Panc1 (cell line): ENCODE data around the gene FBXO7. TPM values are rescaled to one million over a fixed set of nuclear protein-coding genes. Genes with fewer than 3 reads are reported as not detected.

Source experiments
- ATAC-seq: fragments of 200-7000 bp; cut with Tn5 transposase; 2 replicates; pipeline ENCODE4 v1.9.1; 2020; ENCODE audit warnings: mild to moderate bottlenecking, moderate library complexity
- BruUV-seq: library from RNA; stranded (reverse); fragments of 400-500 nt; replicated peaks from 2 replicates; lab custom pipeline; 2021; lab: Mats Ljungman, UMichigan
- CTCF ChIA-PET: fragments of 300-600 bp; sonication (Branson Sonifier 250); formaldehyde crosslinking; loops from one replicate; lab custom pipeline; 2022; ENCODE audit warnings: antibody characterized with exemption; lab: Charles Lee
- POLR2A ChIA-PET: fragments of 300-600 bp; sonication (Branson Sonifier 250); formaldehyde crosslinking; loops from one replicate; lab custom pipeline; 2022; ENCODE audit warnings: antibody characterized with exemption; lab: Charles Lee
- DNase-seq: peaks from one replicate; pipeline ENCODE4 v3.0.0-alpha.2; 2010; ENCODE audit warnings: low read depth, low spot score
- H3K27ac ChIP-seq: 2 replicates; pipeline ENCODE4 v1.5.1; 2011; ENCODE audit warnings: mild to moderate bottlenecking, low read length, inconsistent platforms
- H3K27me3 ChIP-seq: fragments of 200-500 bp; sonication (Bioruptor generic); 2 replicates; pipeline ENCODE4 v1.6.0; 2014; ENCODE audit warnings: low read length, inconsistent platforms; ENCODE audit not compliant: control insufficient read depth, insufficient read depth
- H3K36me3 ChIP-seq: fragments of 200-500 bp; sonication (Bioruptor generic); 2 replicates; pipeline ENCODE4 v1.5.1; 2014; ENCODE audit warnings: inconsistent platforms, mild to moderate bottlenecking, low read length, moderate library complexity; ENCODE audit not compliant: control insufficient read depth, insufficient read depth
- H3K4me1 ChIP-seq: 2 replicates; pipeline ENCODE4 v1.5.1; 2011; ENCODE audit warnings: inconsistent platforms, mild to moderate bottlenecking, low read length, moderate library complexity; ENCODE audit not compliant: control insufficient read depth, insufficient read depth
- H3K4me3 ChIP-seq, 2 experiments: 2 replicates each; pipeline ENCODE4 v1.5.1; 2011 to 2012; ENCODE audit warnings: low read depth in 2 of 2, low read length in 2 of 2, mild to moderate bottlenecking in 2 of 2, inconsistent platforms in 1 of 2, moderate library complexity in 1 of 2
- H3K9me3 ChIP-seq: fragments of 200-500 bp; sonication (Bioruptor generic); 2 replicates; pipeline ENCODE4 v1.5.1; 2014; ENCODE audit warnings: low read depth, mild to moderate bottlenecking, inconsistent platforms, low read length, moderate library complexity; ENCODE audit not compliant: control insufficient read depth, insufficient read depth
- POLR2AphosphoS5 ChIP-seq: IDR thresholded peaks from 2 replicates; pipeline ENCODE4 v1.6.1; 2012; ENCODE audit warnings: mild to moderate bottlenecking, low read depth, low read length, moderate library complexity
- SIN3A ChIP-seq: IDR thresholded peaks from 2 replicates; pipeline ENCODE4 v1.6.1; 2012; ENCODE audit warnings: low read depth, mild to moderate bottlenecking, low read length, moderate library complexity, borderline replicate concordance; ENCODE audit not compliant: insufficient read depth
- TCF7L2 ChIP-seq: IDR thresholded peaks from 2 replicates; pipeline ENCODE4 v1.6.1; 2011; ENCODE audit warnings: mild to moderate bottlenecking, low read depth, low read length, inconsistent platforms
- in situ Hi-C: cut with HindIII; loops from 2 replicates; pipeline ENCODE4 v1.10.0; 2016; ENCODE audit warnings: low sequenced_read_pairs, low pct_unique_long_range_greater_than_20kb
- intact Hi-C: fragments of 100-400 bp; cut with micrococcal nuclease; formaldehyde crosslinking; loops from one replicate; pipeline ENCODE4 v1.10.0; 2022; ENCODE audit not compliant: unreplicated experiment
- total RNA-seq: library from RNA; stranded (reverse); gene quantifications from one replicate; pipeline ENCODE4 v1.2.1, GENCODE V29; 2021; ENCODE audit not compliant: unreplicated experiment
- TF ChIP-seq, protein P1 (sequence below), 2 experiments: IDR thresholded peaks; 2 replicates each; pipeline ENCODE4 v1.6.1; 2011 to 2012; ENCODE audit warnings: low read depth in 2 of 2, control low read depth in 1 of 2, low read length in 1 of 2, mild to moderate bottlenecking in 1 of 2, moderate library complexity in 1 of 2; ENCODE audit not compliant: insufficient read depth in 1 of 2
- TF ChIP-seq, protein P2 (sequence below): fragments of 450-650 bp; IDR thresholded peaks from 2 replicates; pipeline ENCODE4 v1.5.1; 2017; ENCODE audit warnings: mild to moderate bottlenecking

FBXO7 gene
- total RNA-seq, 1 experiment from 2014 or later, result 67.8 TPM

DNA sequence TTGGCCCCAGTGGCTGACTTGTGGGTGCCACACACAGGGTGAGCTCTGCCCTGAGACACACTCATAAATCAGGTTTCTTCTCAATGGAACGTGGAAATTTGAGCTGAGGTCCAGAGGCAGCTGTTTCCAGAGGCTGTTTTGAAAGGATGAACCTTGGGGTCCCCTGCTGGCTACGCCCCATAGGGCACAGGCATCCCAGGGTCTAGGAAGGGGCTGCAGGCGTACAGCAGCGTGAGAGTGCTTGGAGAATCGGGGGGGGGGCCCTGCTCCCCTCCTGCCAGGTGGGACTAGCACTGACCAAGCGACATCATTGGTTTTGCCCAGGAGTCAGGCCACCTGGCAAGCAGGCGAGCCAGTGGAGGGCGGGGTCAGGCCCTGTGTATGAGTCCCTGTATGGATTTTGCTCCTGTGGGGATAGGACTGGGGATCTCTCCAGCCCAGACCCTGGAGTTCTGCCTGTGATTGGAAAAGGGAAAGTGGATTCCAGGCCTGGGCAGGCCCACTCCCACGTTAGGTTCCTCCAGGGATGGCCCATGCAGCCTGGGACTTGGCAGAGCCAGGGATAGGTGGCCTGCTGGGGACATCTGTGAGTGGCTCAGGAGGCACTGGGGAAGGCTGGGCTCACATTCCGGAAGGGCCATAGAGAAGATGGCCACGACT lies 61.0 kb downstream of the FBXO7 start:
- ChIA-PET CTCF (no interaction called here), POLR2A (no interaction called here)
- DNase-seq (no peak), ATAC-seq (no peak)
- H3K9me3 ChIP-seq, result no peaks in the 10 kb centered on the region
- H3K27me3 ChIP-seq, result no peaks in the 10 kb centered on the region; the same call in 1 of the 2 replicates
- BruUV-seq, result no TSS peak
- intact Hi-C loops, result no loop called here
- no peak overlapping the region for H3K4me3 ChIP-seq
- in situ Hi-C loops, result no loop called here
- H3K4me1 ChIP-seq, result no peaks in the 10 kb centered on the region
- no peaks in the 10 kb centered on the region for H3K36me3 ChIP-seq
- TF ChIP-seq POLR2AphosphoS5, result no peak
- H3K27ac ChIP-seq, result no peak overlapping the region

DNA sequence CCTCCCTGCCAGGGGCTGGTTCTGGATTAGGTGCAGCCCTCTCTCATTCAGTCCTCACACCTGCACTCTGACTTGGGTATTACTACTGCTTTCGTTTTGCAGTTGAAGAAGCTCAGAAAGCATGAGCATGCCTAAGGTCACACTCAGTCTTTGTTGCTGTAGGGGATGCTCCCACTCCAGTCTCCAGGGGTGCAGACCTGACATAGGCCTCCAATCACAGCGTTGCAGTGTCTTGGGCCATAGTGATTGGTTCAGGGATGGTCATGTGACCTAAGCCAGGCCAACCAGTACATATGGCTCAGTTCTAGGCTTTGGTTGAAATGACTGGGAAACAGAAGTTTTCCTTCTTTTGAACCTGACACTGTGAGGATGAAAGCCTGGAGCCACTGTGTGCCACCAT lies 61.7 kb downstream of the FBXO7 start:
- ChIA-PET CTCF (no interaction called here), POLR2A (no interaction called here)
- Histone ChIP-seq H3K9me3 (no peaks in the 10 kb centered on the region), H3K27ac (no peak overlapping the region), H3K4me1 (no peaks in the 10 kb centered on the region), H3K36me3 (no peaks in the 10 kb centered on the region), H3K4me3 (no peak overlapping the region), H3K27me3 (no peaks in the 10 kb centered on the region; the same call in 1 of the 2 replicates)
- TF ChIP-seq POLR2AphosphoS5 (no peak), TCF7L2 (no peak)
- in situ Hi-C loops, result no loop called here
- DNase-seq (no peak), ATAC-seq (no peak)
- intact Hi-C loops, result no loop called here
- no TSS peak for BruUV-seq

DNA sequence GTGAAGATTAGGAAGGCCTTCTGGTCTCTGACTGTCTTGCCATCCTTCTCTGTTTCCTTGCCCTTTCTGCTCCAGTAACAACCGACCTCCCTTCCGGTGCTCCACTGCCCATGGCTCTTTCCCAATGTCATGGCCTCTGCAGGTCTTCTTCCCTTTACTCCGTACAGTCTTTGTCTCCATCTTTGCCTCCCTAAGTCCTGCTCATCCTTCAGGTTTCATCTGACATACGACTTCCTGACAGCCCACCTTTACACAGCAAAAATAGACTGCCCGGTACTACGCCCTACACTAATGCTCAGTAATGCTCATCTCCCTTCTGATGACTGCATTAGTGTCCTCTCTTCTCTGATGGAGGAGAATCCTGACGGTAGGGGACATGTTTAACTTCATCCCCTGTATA lies 63.9 kb downstream of the FBXO7 start:
- in situ Hi-C loops, result no loop called here
- DNase-seq (no peak), ATAC-seq (no peak)
- Histone ChIP-seq H3K27me3 (no peaks in the 10 kb centered on the region; the same call in 1 of the 2 replicates), H3K4me1 (no peaks in the 10 kb centered on the region), H3K36me3 (no peaks in the 10 kb centered on the region), H3K9me3 (no peaks in the 10 kb centered on the region), H3K4me3 (no peak overlapping the region), H3K27ac (no peak overlapping the region)
- TF ChIP-seq SIN3A (no peak), TCF7L2 (no peak), POLR2AphosphoS5 (no peak)
- TF ChIP-seq, protein P1, sequence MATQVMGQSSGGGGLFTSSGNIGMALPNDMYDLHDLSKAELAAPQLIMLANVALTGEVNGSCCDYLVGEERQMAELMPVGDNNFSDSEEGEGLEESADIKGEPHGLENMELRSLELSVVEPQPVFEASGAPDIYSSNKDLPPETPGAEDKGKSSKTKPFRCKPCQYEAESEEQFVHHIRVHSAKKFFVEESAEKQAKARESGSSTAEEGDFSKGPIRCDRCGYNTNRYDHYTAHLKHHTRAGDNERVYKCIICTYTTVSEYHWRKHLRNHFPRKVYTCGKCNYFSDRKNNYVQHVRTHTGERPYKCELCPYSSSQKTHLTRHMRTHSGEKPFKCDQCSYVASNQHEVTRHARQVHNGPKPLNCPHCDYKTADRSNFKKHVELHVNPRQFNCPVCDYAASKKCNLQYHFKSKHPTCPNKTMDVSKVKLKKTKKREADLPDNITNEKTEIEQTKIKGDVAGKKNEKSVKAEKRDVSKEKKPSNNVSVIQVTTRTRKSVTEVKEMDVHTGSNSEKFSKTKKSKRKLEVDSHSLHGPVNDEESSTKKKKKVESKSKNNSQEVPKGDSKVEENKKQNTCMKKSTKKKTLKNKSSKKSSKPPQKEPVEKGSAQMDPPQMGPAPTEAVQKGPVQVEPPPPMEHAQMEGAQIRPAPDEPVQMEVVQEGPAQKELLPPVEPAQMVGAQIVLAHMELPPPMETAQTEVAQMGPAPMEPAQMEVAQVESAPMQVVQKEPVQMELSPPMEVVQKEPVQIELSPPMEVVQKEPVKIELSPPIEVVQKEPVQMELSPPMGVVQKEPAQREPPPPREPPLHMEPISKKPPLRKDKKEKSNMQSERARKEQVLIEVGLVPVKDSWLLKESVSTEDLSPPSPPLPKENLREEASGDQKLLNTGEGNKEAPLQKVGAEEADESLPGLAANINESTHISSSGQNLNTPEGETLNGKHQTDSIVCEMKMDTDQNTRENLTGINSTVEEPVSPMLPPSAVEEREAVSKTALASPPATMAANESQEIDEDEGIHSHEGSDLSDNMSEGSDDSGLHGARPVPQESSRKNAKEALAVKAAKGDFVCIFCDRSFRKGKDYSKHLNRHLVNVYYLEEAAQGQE (IDR thresholded peaks at IDR 0.05; ENCODE audit: insufficient read depth in 1 of 2, low read depth in 2 of 2, low read length in 1 of 2), result no peak
- TF ChIP-seq, protein P2, sequence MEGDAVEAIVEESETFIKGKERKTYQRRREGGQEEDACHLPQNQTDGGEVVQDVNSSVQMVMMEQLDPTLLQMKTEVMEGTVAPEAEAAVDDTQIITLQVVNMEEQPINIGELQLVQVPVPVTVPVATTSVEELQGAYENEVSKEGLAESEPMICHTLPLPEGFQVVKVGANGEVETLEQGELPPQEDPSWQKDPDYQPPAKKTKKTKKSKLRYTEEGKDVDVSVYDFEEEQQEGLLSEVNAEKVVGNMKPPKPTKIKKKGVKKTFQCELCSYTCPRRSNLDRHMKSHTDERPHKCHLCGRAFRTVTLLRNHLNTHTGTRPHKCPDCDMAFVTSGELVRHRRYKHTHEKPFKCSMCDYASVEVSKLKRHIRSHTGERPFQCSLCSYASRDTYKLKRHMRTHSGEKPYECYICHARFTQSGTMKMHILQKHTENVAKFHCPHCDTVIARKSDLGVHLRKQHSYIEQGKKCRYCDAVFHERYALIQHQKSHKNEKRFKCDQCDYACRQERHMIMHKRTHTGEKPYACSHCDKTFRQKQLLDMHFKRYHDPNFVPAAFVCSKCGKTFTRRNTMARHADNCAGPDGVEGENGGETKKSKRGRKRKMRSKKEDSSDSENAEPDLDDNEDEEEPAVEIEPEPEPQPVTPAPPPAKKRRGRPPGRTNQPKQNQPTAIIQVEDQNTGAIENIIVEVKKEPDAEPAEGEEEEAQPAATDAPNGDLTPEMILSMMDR, result no peak
- intact Hi-C loops, result no loop called here
- CTCF ChIA-PET, result no interaction called here
- no TSS peak for BruUV-seq
- POLR2A ChIA-PET, result no interaction called here
